Heart right ventricle (tissue), 16 donors: ENCODE results near the gene TMEM87B. TPM values are rescaled to one million over a fixed set of nuclear protein-coding genes. Genes with fewer than 3 reads are reported as not detected.
A peak's percentile ranks its signal among the peaks of the same experiment; 100 is the strongest.

ENCODE experiments used
- ATAC-seq, 8 donors: fragments of 200-7000 bp; cut with Tn5 transposase; one replicate each; pipeline ENCODE4 v1.9.1; 2020; ENCODE audit warnings: mild to moderate bottlenecking in 8 of 8, moderate library complexity in 8 of 8, moderate number of reproducible peaks in 1 of 8
- DNase-seq, 2 donors: peaks; one replicate each; pipeline ENCODE4 v3.0.0-alpha.2; 2020
- H3K27ac ChIP-seq, 10 donors: fragments of 200-600 bp; sonication (generic) in 2 of 10; one replicate each; pipeline versions ENCODE4 v1.5.0 to v1.8.0; 2020 to 2022; ENCODE audit warnings: mild to moderate bottlenecking in 3 of 10
- H3K27me3 ChIP-seq, 7 donors: fragments of 200-600 bp; one replicate each; pipeline ENCODE4 v1.8.0; 2021 to 2022; ENCODE audit warnings: mild to moderate bottlenecking in 2 of 7
- H3K36me3 ChIP-seq, 9 donors: fragments of 200-600 bp; sonication (generic) in 1 of 9; one replicate each; pipeline versions ENCODE4 v1.5.0 to v1.8.0; 2020 to 2022; ENCODE audit warnings: mild to moderate bottlenecking in 2 of 9
- H3K4me1 ChIP-seq, 9 donors: fragments of 200-600 bp; sonication (generic) in 1 of 9; one replicate each; pipeline versions ENCODE4 v1.5.0 to v1.8.0; 2020 to 2022; ENCODE audit warnings: mild to moderate bottlenecking in 4 of 9
- H3K4me3 ChIP-seq, 10 donors: fragments of 200-600 bp; sonication (generic) in 2 of 10; one replicate each; pipeline versions ENCODE4 v1.5.0 to v1.8.0; 2020 to 2022; ENCODE audit warnings: mild to moderate bottlenecking in 7 of 10, moderate library complexity in 2 of 10
- H3K9me3 ChIP-seq, 11 donors: fragments of 200-600 bp in 10 of 11; sonication (generic) in 2 of 11; one replicate each; pipeline versions ENCODE4 v1.5.0 to v1.8.0; 2013 to 2022; ENCODE audit warnings: mild to moderate bottlenecking in 2 of 11, control low read depth in 1 of 11, moderate library complexity in 1 of 11
- CTCF ChIP-seq, 9 donors: fragments of 200-600 bp; sonication (generic) in 2 of 9; IDR thresholded peaks; one replicate each; pipeline versions ENCODE4 v1.5.0 to v1.8.0; 2021 to 2022; ENCODE audit warnings: antibody characterized with exemption in 9 of 9, mild to moderate bottlenecking in 5 of 9, moderate library complexity in 1 of 9
- WGBS, 2 donors: extraction: QIAGEN DNeasy Blood & Tissue Kit; methylation state at CpG; one replicate each; pipeline ENCODE4 v1.1.7; 2013; ENCODE audit warnings: inconsistent platforms in 1 of 2; 5-methylcytosine and 5-hydroxymethylcytosine counted together
- intact Hi-C, 10 donors: fragments of 100-400 bp; cut with DNase I; formaldehyde crosslinking; loops; one replicate each; pipeline versions ENCODE4 v1.11.1 to v1.14.2; 2022
- polyA plus RNA-seq, 2 donors: library from polyadenylated mRNA; stranded (reverse); fragments of 200-250 nt; gene quantifications; one replicate each; pipeline ENCODE4 v1.2.3, GENCODE V29; 2013
- total RNA-seq, 10 donors: library from RNA; stranded (reverse); fragmentation: NEBNext Ultra II Directional in 3 of 10; extraction: Animal tissue kit (Norgen Biotek cat#: 25700) in 3 of 10; gene quantifications; one replicate each; pipeline versions ENCODE4 v1.2.1 to v1.2.4, GENCODE V29; 2021 to 2023
- donor health status: Arrhythmogenic right ventricular cardiomyopathy.
- donor health status: ischemic (EF 13 %, LVEDD 7.1; RV severe dilation, severe dysfunction).
- donor health status: healthy with polysubstance abuse.
- donor health status: DM: no; HTN: yes; CAD: no.
- donor health status: DM: no; HTN: no; CAD: no.
- donor health status: ischemic (EF 25% LVEDD 6.9; RV normal size, moderate dysfunction).
- donor health status: ischemic (EF 25% LVEDD 5.7; RV mildly dilated, moderate dysfunction).
- donor health status: healthy.
- donor health status: DM: yes; HTN: yes; CAD: no.
- donor health status: Ischemic cardiomyopathy.
- donor health status: ischemic (EF 35%, LVEDD 5.7; RV mildly dilated, moderate dysfunction).
- donor health status: nonischemic (EF 11% LVEDD 7.7; RV severe dilation, severe dysfunction).
- donor health status: DM: yes; HTN: yes; CAD: no.
- donor health status: PGD.
- donor health status: ischemic (EF 29% LVEDD 5.4; RV normal size, mild dysfunction).
- donor health status: nonischemic (EF 23%, LVEDD 6.1; RV moderate dilation, normal function).

The TMEM87B gene
- total and polyA plus RNA-seq, 12 donors = 4.4 to 11.1 (median 5.7) TPM

DNA sequence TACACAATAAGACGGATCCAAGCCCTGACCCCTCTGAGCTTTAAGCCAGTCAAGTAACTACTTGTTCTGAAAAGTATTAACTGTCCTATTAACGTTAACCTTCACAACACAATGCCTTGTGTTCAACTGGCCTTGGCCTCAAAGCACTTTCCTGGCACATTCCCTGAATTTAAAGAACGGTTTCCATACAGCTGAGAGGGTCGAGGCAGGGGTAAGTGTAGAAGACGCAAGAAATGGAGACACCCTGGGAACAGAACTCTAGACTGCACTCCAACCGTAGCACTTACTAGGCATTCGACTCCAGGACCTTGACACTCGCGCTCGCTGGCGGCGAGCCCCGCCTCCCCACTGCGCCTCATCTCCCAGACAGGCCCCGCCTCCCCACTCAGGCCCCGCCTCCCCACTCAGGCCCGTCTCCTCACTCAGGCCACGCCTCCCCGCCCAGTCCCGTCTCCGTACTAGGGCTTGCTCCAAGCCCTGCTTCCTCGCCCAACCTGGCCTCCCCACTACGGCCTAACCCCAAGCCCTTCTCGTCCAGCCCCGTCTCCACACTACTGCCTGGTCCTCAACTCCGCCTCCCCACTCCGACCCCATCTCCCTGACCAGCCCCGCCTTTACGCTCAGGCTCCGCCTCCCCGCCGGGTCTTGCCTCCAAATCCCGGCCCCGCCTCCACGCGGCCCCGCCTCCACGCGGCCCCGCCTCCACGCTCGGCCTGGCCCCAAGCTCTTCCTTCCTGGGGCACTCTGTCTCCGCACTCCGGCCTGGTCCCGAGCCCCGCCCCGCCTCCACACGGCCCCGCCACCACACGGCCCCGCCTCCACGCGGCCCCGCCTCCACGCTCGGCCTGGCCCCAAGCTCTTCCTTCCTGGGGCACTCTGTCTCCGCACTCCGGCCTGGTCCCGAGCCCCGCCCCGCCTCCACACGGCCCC lies 887 bp upstream of the TMEM87B start:
- DNase-seq = peak; percentile 98 to 99
- peak; percentile 74 to 86 (median 82) for ATAC-seq
- Histone ChIP-seq H3K27me3 (no peaks in the 10 kb centered on the region), H3K27ac (peak overlapping the region; percentile 60 to 91 (median 88)), H3K4me3 (peak overlapping the region in 9 of 10 donors; percentile 28 to 65 (median 56)), H3K9me3 (no peaks in the 10 kb centered on the region), H3K4me1 (peaks cover 0 to 41% (median 27%) of the 10 kb centered on the region in 9 donors), H3K36me3 (peaks cover 0 to 4% (median 0%) of the 10 kb centered on the region in 9 donors)
- 2% methylated on average over 54 to 59 of the region's 62 CpGs for WGBS, 2 donors
- no peak for TF ChIP-seq CTCF (IDR thresholded peaks at IDR 0.05)
- intact Hi-C loops = loop anchor here in 6 of 10 donors (5.0 to 10.0 kb wide), 3 partner anchors 201 to 528 kb away; partner anchors contain the start of genes ZC3H8 (in 4 of the 6), CHCHD5 (in 1 of the 6) and ZC3H6 (in 1 of the 6)

GRCh38 chr2:112055730-112056625 lies 909 bp downstream of the TMEM87B start:
- Histone ChIP-seq H3K27ac (peak overlapping the region; percentile 92 to 100 (median 98)), H3K4me1 (peaks cover 0 to 46% (median 28%) of the 10 kb centered on the region in 9 donors), H3K9me3 (no peaks in the 10 kb centered on the region), H3K4me3 (peak overlapping the region; percentile 79 to 96 (median 84)), H3K36me3 (peaks cover 0 to 22% (median 0%) of the 10 kb centered on the region in 9 donors), H3K27me3 (no peaks in the 10 kb centered on the region)
- DNase-seq = peak; percentile 50 to 86
- intact Hi-C loops = loop anchor here in 6 of 10 donors (5.0 to 10.0 kb wide), 3 partner anchors 199 to 221 kb away; partner anchors contain the start of genes ZC3H8 (in 4 of the 6) and ZC3H6 (in 2 of the 6)
- WGBS, 2 donors = 0 to 1% methylated on average over 42 of the region's 42 CpGs
- peak; percentile 3 to 41 (median 19) for ATAC-seq
- no peak for TF ChIP-seq CTCF (IDR thresholded peaks at IDR 0.05)

DNA sequence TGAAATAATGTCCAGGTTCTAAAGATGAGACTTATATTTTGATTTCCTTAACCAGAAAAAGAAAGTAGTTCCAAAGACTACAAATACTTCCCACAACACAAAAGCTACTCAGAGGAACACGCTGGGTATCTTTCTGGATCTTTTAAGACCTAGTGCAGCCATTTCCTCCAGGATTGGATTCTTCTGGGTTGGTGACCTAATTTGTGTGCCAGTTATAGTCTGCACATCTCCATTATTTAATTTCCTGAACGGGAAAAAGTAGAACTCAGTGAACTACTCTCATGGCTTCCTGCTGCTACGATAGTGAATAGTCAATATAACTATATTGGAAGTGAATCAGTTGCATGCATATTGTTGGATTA lies 1.5 kb downstream of the TMEM87B start:
- H3K4me1 ChIP-seq = peaks cover 0 to 51% (median 30%) of the 10 kb centered on the region in 9 donors
- WGBS, 2 donors = 33 to 44% methylated on average over 3 of the region's 3 CpGs
- H3K27ac ChIP-seq = peak overlapping the region; percentile 92 to 100 (median 98)
- intact Hi-C loops = loop anchor here in 6 of 10 donors (5.0 to 10.0 kb wide), 3 partner anchors 198 to 221 kb away; partner anchors contain the start of genes ZC3H8 (in 4 of the 6) and ZC3H6 (in 2 of the 6)
- no peaks in the 10 kb centered on the region for H3K27me3 ChIP-seq
- TF ChIP-seq CTCF (IDR thresholded peaks at IDR 0.05) = no peak
- H3K36me3 ChIP-seq = peaks cover 0 to 28% (median 0%) of the 10 kb centered on the region in 9 donors
- ATAC-seq = no peak
- no peak for DNase-seq
- H3K9me3 ChIP-seq = no peaks in the 10 kb centered on the region
- peak overlapping the region in 9 of 10 donors; percentile 79 to 96 (median 86) for H3K4me3 ChIP-seq
